Karpas-422 (cell line): Measurements from ENCODE around the gene DENND5B. TPM values are rescaled to one million over a fixed set of nuclear protein-coding genes. Genes with fewer than 3 reads are reported as not detected.

Experiments
- DNase-seq: peaks from one replicate; pipeline ENCODE4 v3.0.0-alpha.2; 2015
- H2AFZ ChIP-seq: fragments of 200-600 bp; sonication (generic); 2 replicates; pipeline ENCODE4 v1.6.1; 2014; ENCODE audit warnings: antibody characterized with exemption, low read length, mixed read lengths
- H3K27ac ChIP-seq: fragments of 200-600 bp; sonication (generic); 2 replicates; pipeline ENCODE4 v1.5.1; 2014; ENCODE audit warnings: mild to moderate bottlenecking, low read length, moderate library complexity
- H3K27me3 ChIP-seq: fragments of 200-600 bp; sonication (generic); 2 replicates; pipeline ENCODE4 v1.6.1; 2014; ENCODE audit warnings: low read length, mixed read lengths
- H3K36me3 ChIP-seq: fragments of 200-600 bp; sonication (generic); 2 replicates; pipeline ENCODE4 v1.6.1; 2014; ENCODE audit warnings: low read length, mixed read lengths; ENCODE audit not compliant: insufficient read depth
- H3K4me1 ChIP-seq: fragments of 200-600 bp; sonication (generic); 2 replicates; pipeline ENCODE4 v1.6.1; 2014; ENCODE audit warnings: mild to moderate bottlenecking, low read length, mixed read lengths
- H3K4me2 ChIP-seq: fragments of 200-600 bp; sonication (generic); 2 replicates; pipeline ENCODE4 v1.6.1; 2014; ENCODE audit warnings: low read length, low read depth, mild to moderate bottlenecking; ENCODE audit not compliant: poor library complexity, severe bottlenecking
- H3K4me3 ChIP-seq: fragments of 200-600 bp; sonication (generic); 2 replicates; pipeline ENCODE4 v1.5.1; 2014; ENCODE audit warnings: mild to moderate bottlenecking, antibody characterized with exemption, low read length, mixed read lengths
- H3K79me2 ChIP-seq: fragments of 200-600 bp; sonication (generic); 2 replicates; pipeline ENCODE4 v1.6.1; 2014; ENCODE audit warnings: mild to moderate bottlenecking, low read length, mixed read lengths
- H3K9ac ChIP-seq: fragments of 200-600 bp; sonication (generic); 2 replicates; pipeline ENCODE4 v1.6.0; 2014; ENCODE audit warnings: low read length
- H3K9me2 ChIP-seq: fragments of 200-600 bp; sonication (generic), shearing (Covaris generic); replicated peaks from 2 replicates; pipeline ENCODE4 v1.6.0; 2014; ENCODE audit warnings: mild to moderate bottlenecking, low read length, moderate library complexity; ENCODE audit not compliant: insufficient read depth
- H3K9me3 ChIP-seq: fragments of 300-700, 200-600 bp; sonication (generic); 2 replicates; pipeline ENCODE4 v1.6.1; 2014; ENCODE audit warnings: low read length, mixed read lengths
- H4K20me1 ChIP-seq: fragments of 200-600 bp; sonication (generic); 2 replicates; pipeline ENCODE4 v1.6.1; 2014; ENCODE audit warnings: mild to moderate bottlenecking, antibody characterized with exemption, low read length, low read depth; ENCODE audit not compliant: insufficient read depth
- total RNA-seq: library from RNA; depleted of rRNA; stranded (reverse); fragments of >200 nt; shearing (Covaris generic); gene quantifications from 2 replicates; pipeline ENCODE4 v1.2.3, GENCODE V29; 2014; ENCODE audit warnings: low replicate concordance

The DENND5B gene
- total RNA-seq, 1 experiment from 2014 or later: 5.5 TPM

- DNase-seq: no peak
- H3K4me3 ChIP-seq: no peak overlapping the region
- no peaks in the 10 kb centered on the region for H3K9me2 ChIP-seq
- H3K9me3 ChIP-seq: no peaks in the 10 kb centered on the region
- no peak overlapping the region for H3K4me2 ChIP-seq
- H3K9ac ChIP-seq: no peak overlapping the region
- H4K20me1 ChIP-seq: no peaks in the 10 kb centered on the region; the same call in 1 of the 2 replicates
- no peaks in the 10 kb centered on the region for H3K36me3 ChIP-seq
- H3K27ac ChIP-seq: no peak overlapping the region
- H3K27me3 ChIP-seq: no peaks in the 10 kb centered on the region
- no peaks in the 10 kb centered on the region for H3K79me2 ChIP-seq
- H2AFZ ChIP-seq: no peak overlapping the region
- H3K4me1 ChIP-seq: peaks cover 58% of the 10 kb centered on the region
These were observed 69.0 kb downstream of the DENND5B start for GRCh38 chr12:31521964-31522363.

GRCh38 chr12:31519511-31519910 is 71.4 kb downstream of the DENND5B start:
- H3K9ac ChIP-seq: no peak overlapping the region
- no peaks in the 10 kb centered on the region for H3K27me3 ChIP-seq
- H3K4me3 ChIP-seq: no peak overlapping the region
- no peaks in the 10 kb centered on the region; the same call in 1 of the 2 replicates for H4K20me1 ChIP-seq
- H3K9me2 ChIP-seq: no peaks in the 10 kb centered on the region
- H2AFZ ChIP-seq: no peak overlapping the region
- H3K4me2 ChIP-seq: peak overlapping the region; percentile 6
- H3K9me3 ChIP-seq: no peaks in the 10 kb centered on the region
- H3K36me3 ChIP-seq: no peaks in the 10 kb centered on the region
- no peaks in the 10 kb centered on the region for H3K79me2 ChIP-seq
- no peak overlapping the region for H3K27ac ChIP-seq
- no peak for DNase-seq
- H3K4me1 ChIP-seq: peaks cover 34% of the 10 kb centered on the region

GRCh38 chr12:31518680-31519227 is 72.2 kb downstream of the DENND5B start:
- Histone ChIP-seq H3K27ac (no peak overlapping the region), H3K79me2 (no peaks in the 10 kb centered on the region)

GRCh38 chr12:31517994-31518393 is 72.9 kb downstream of the DENND5B start:
- Histone ChIP-seq H4K20me1 (peaks cover 4% of the 10 kb centered on the region; the same call in 1 of the 2 replicates), H3K79me2 (no peaks in the 10 kb centered on the region), H3K27me3 (no peaks in the 10 kb centered on the region), H3K9me3 (no peaks in the 10 kb centered on the region), H3K9me2 (no peaks in the 10 kb centered on the region), H3K4me3 (no peak overlapping the region), H3K4me1 (peaks cover 32% of the 10 kb centered on the region), H3K4me2 (peak overlapping the region; percentile 20), H2AFZ (no peak overlapping the region), H3K27ac (no peak overlapping the region), H3K36me3 (no peaks in the 10 kb centered on the region), H3K9ac (no peak overlapping the region)
- no peak for DNase-seq

More at GRCh38 chr12:31518680-31519227, 72.2 kb downstream of the DENND5B start:
- Histone ChIP-seq H3K9me3 (no peaks in the 10 kb centered on the region), H3K27me3 (no peaks in the 10 kb centered on the region), H3K4me1 (peaks cover 28% of the 10 kb centered on the region), H4K20me1 (no peaks in the 10 kb centered on the region; the same call in 1 of the 2 replicates), H2AFZ (no peak overlapping the region), H3K4me2 (peak overlapping the region; percentile 20), H3K9me2 (no peaks in the 10 kb centered on the region), H3K9ac (no peak overlapping the region), H3K4me3 (no peak overlapping the region), H3K36me3 (no peaks in the 10 kb centered on the region)
- peak; percentile 45 for DNase-seq

- Histone ChIP-seq H3K4me3 (no peak overlapping the region), H3K27ac (no peak overlapping the region), H4K20me1 (peaks cover 4% of the 10 kb centered on the region; the same call in 1 of the 2 replicates), H3K27me3 (no peaks in the 10 kb centered on the region), H3K9me2 (no peaks in the 10 kb centered on the region), H3K79me2 (no peaks in the 10 kb centered on the region), H3K4me1 (peaks cover 32% of the 10 kb centered on the region), H3K4me2 (no peak overlapping the region), H3K9ac (no peak overlapping the region), H3K36me3 (no peaks in the 10 kb centered on the region), H2AFZ (no peak overlapping the region), H3K9me3 (no peaks in the 10 kb centered on the region)
- DNase-seq: no peak
These were observed 74.2 kb downstream of the DENND5B start for GRCh38 chr12:31516702-31517101.

- H3K27me3 ChIP-seq: no peaks in the 10 kb centered on the region
- H2AFZ ChIP-seq: no peak overlapping the region
- H4K20me1 ChIP-seq: peaks cover 4% of the 10 kb centered on the region; the same call in 1 of the 2 replicates
- no peak overlapping the region for H3K4me3 ChIP-seq
- H3K36me3 ChIP-seq: no peaks in the 10 kb centered on the region
- no peak overlapping the region for H3K9ac ChIP-seq
- no peaks in the 10 kb centered on the region for H3K9me3 ChIP-seq
- H3K4me1 ChIP-seq: peaks cover 28% of the 10 kb centered on the region
- H3K4me2 ChIP-seq: no peak overlapping the region
- no peaks in the 10 kb centered on the region for H3K9me2 ChIP-seq
- H3K27ac ChIP-seq: no peak overlapping the region
- DNase-seq: no peak
- H3K79me2 ChIP-seq: no peaks in the 10 kb centered on the region
These were observed 76.0 kb downstream of the DENND5B start for GRCh38 chr12:31514912-31515311.

GRCh38 chr12:31510034-31510433 is 80.9 kb downstream of the DENND5B start:
- H2AFZ ChIP-seq: no peak overlapping the region
- no peaks in the 10 kb centered on the region for H3K79me2 ChIP-seq

GRCh38 chr12:31508436-31509150 is 82.3 kb downstream of the DENND5B start:
- Histone ChIP-seq H3K4me1 (peaks cover 3% of the 10 kb centered on the region; the same call in 1 of the 2 replicates), H3K4me3 (no peak overlapping the region), H3K9ac (no peak overlapping the region), H3K79me2 (no peaks in the 10 kb centered on the region), H3K27ac (no peak overlapping the region), H3K9me2 (no peaks in the 10 kb centered on the region), H3K36me3 (no peaks in the 10 kb centered on the region), H3K4me2 (no peak overlapping the region), H2AFZ (no peak overlapping the region), H4K20me1 (peaks cover 8% of the 10 kb centered on the region; the same call in 1 of the 2 replicates), H3K27me3 (no peaks in the 10 kb centered on the region), H3K9me3 (no peaks in the 10 kb centered on the region)
- DNase-seq: no peak

More at GRCh38 chr12:31510034-31510433, 80.9 kb downstream of the DENND5B start:
- DNase-seq: no peak
- H3K27me3 ChIP-seq: no peaks in the 10 kb centered on the region
- H3K9ac ChIP-seq: no peak overlapping the region
- no peaks in the 10 kb centered on the region for H3K36me3 ChIP-seq
- H3K4me3 ChIP-seq: no peak overlapping the region
- no peaks in the 10 kb centered on the region for H3K9me2 ChIP-seq
- H3K4me2 ChIP-seq: no peak overlapping the region
- H3K9me3 ChIP-seq: no peaks in the 10 kb centered on the region
- peaks cover 8% of the 10 kb centered on the region; the same call in 1 of the 2 replicates for H4K20me1 ChIP-seq
- no peak overlapping the region for H3K27ac ChIP-seq
- peaks cover 4% of the 10 kb centered on the region; the same call in 1 of the 2 replicates for H3K4me1 ChIP-seq
